GM19238 (cell line): Measurements from ENCODE around the gene LILRA6.
"Not testable (repeated sequence)": the region's sequence is repeated elsewhere in the genome, so short reads cannot be mapped to it uniquely, and the experiment has no call there.

Experiments used
- DNase-seq: peaks from one replicate; pipeline ENCODE4 v3.0.0; 2011; ENCODE audit warnings: low spot score; ENCODE audit not compliant: insufficient read length

The LILRA6 gene

GRCh38 chr19:54231077-54231931 lies 11.3 kb downstream of the LILRA6 start:
- no peak for DNase-seq

- DNase-seq, result no peak
Observed at GRCh38 chr19:54230031-54230430, 12.6 kb downstream of the LILRA6 start.

- no peak for DNase-seq
Observed at GRCh38 chr19:54229146-54229545, 13.4 kb downstream of the LILRA6 start.

- DNase-seq, result not testable (repeated sequence)
Observed at GRCh38 chr19:54224619-54225018, 18.0 kb downstream of the LILRA6 start.

GRCh38 chr19:54223937-54224281 lies 18.7 kb downstream of the LILRA6 start:
- not testable (repeated sequence) for DNase-seq

DNA sequence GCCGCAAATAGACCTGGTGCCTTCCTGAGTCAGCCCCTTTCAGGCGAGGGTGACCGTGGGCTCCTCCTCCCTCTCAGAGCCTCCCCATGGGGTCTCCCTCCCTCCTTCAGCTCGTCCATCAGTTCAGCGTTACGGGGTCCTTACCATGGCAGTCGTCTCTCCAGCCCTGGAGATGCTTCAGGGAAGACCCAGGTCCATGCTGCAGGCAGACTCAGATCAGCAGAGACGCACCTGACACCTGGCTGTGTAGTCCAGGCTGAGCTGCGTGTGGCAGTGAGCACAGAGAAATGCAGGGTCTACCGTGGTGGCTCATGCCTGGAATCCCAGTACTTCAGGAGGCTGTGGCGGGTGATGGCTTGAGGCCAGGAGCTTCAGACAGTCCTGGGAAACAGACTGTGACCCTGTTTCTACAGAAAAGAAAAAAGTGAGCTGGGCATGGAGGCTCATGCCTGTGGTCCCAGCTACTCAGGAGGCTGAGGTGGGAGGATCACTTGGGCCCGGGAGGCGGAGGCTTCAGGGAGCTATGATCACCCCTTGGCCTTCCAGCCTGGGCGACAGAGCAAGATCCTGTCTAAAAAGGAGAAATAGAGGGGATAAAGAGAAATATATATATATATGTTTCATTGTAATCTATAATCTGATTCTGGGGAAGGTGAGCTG lies 19.2 kb downstream of the LILRA6 start:
- DNase-seq, result not testable (repeated sequence)

- DNase-seq, result not testable (repeated sequence)
Observed at GRCh38 chr19:54222474-54223276, 19.9 kb downstream of the LILRA6 start, which contains the start of gene LILRB3. LILRB3 (minus strand) TSS chr19:54223007; CDS start chr19:54222976, 31 bp downstream.

DNA sequence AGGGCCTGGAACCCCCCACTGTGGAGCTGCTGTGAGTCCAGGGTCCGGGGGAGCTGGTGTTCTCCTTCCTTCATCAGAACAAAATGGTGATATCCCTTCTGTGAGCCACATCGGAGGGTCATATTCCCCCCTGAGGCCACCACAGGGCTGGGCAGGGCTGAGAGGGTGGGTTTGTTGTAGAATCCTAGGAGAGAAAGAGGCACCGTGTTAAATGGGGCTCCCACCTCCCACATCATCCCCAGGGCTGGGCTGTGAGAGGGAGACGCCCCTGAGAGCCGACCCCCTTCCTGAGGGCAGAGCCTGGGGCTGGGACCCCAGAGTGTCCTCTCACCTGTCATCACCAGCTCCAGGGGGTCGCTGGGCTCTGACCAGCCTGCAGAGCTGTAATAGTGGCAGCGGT lies 20.6 kb downstream of the LILRA6 start:
- DNase-seq, result not testable (repeated sequence)

- DNase-seq, result not testable (repeated sequence)
Observed at GRCh38 chr19:54219702-54220101, 22.9 kb downstream of the LILRA6 start.

- DNase-seq, result no peak
Observed at GRCh38 chr19:54218960-54219661, 23.5 kb downstream of the LILRA6 start.

DNA sequence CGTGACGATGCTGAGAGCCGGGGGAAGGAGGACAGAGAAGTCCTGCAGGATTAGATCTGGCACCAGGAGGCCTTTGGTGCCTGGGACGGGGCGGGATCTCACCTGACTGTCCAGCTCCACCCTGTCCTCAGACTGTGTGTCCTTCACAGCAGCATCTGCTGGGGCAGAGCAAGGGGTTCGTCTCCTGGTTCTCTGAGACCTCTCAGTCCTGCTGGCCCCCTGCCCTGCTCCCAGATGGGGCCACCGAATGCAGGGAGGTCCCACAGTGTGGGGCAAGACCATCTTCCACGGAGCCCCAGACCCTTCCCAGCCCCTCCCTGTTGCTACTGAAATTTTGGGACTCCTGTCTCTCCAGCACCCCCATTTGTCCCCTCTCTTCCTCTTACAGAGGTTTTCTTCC lies 24.3 kb downstream of the LILRA6 start:
- no peak for DNase-seq

GRCh38 chr19:54217517-54218247 lies 24.9 kb downstream of the LILRA6 start:
- not testable (repeated sequence) for DNase-seq

DNA sequence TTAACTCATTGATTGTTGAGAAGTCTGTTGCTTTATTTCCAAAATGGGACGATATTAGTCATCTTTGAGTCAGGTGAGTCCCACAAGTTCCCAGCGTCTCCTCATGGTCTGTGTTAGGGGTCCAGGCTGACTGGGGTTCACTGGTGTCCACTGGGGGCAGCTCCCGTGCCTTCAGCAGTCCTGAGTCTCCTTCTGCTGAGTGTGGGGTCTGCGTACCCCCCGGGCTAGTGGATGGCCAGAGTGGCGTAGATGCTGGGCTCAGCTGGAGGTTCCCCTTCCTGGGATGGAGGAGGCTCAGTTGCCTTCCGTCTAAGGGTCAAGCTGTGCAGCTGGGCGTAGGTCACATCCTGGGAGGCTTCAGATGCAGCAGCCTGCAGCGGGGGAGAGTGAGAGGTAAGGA lies 25.7 kb downstream of the LILRA6 start:
- DNase-seq, result no peak

- DNase-seq, result not testable (repeated sequence)
Observed at GRCh38 chr19:54214734-54215133, 27.9 kb downstream of the LILRA6 start.

GRCh38 chr19:54214217-54214616 lies 28.4 kb downstream of the LILRA6 start:
- DNase-seq, result not testable (repeated sequence)

GRCh38 chr19:54211235-54211634 lies 31.4 kb downstream of the LILRA6 start:
- no peak for DNase-seq

GRCh38 chr19:54209811-54210494 lies 32.6 kb downstream of the LILRA6 start:
- no peak for DNase-seq

DNA sequence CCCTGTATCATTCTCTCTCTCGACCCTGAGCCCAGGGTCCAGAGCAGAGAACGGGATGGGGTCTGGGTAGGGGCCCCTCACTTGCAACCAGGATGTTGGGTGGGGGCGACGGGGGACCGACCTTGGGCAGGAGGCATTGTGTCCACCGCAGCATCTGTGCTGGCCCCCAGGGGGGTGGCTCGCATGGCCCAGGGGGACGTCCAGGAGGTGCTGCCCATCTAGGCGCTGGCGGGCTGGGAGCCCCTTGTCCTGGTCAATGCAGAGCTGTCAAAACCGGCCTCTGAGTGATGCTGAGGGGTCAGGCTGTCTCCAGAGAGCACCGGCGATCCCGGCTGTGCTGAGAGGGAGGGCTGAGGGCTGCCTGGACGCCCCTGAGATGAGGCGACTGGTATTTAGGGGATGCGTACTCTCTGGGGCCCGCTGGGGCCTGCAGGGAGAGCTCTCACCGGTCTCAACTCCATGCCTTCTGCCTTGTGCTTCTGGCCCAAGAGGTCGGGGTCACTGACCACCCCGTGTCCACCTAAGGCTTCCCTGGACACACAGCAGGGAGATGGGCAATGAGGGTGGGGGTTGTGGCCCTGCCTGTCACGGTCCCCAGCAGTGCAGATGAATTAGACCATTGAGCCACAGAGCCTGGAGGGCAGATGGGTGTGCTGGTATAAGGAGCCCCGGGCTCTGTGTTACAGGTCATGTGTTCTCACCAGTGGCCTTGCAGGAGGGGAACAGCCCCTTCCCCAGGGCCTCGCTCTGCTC lies 33.4 kb downstream of the LILRA6 start:
- DNase-seq, result no peak

- DNase-seq, result no peak
Observed at GRCh38 chr19:54208784-54209057, 33.9 kb downstream of the LILRA6 start.
